Measurements from ENCODE around the gene TNIP2. TPM values are rescaled to one million over a fixed set of nuclear protein-coding genes. Genes with fewer than 3 reads are reported as not detected.

The TNIP2 gene
- total and polyA plus RNA-seq, 2 of the 13 experiments (the other 11 are each of a cell fraction or from before 2014, with no cell fraction given): 25.6 to 38.0 TPM

DNA sequence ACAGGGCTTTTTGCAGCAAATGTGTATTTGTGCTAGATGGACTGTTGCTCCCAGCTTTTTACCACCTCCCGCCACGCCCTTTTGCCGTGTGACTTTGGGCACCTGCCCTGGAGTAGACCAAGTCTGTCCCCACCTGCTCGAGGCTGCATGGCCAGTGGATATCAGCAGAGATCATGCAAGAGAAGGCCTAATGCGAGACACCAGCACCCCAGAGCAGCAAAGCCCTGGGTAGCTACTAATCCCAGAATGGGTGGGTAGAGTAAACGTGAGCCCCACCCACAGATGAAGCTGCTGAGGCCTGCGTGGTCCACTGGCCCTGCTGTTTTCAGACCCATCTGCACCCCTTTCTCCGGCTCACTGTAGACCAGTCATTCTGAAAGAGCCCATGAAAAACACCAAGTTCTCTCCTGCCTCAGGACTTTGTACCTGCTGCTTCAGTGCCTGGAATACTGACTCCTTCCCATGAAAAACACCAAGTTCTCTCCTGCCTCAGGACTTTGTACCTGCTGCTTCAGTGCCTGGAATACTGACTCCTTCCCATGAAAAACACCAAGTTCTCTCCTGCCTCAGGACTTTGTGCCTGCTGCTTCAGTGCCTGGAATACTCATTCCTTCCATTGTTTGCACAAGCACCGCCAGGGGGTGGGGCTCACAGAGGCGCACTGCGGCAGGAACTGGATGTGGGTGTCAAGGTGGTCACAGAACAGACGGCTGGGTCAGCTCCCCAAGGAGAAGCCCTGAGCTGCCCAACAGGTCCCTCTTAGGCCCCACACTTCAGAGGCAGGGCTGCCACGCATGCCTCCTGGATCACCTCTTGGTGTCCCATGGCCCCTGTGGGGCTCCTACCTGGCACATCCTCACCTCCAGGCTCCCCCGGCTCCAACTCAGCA lies 5.1 kb upstream of the TNIP2 start (continued):
- no peak for TF ChIP-seq ZNF280D (CRISPR knock-in tag; IDR thresholded peaks at IDR 0.05)
- TF ChIP-seq KLF6 (CRISPR knock-in tag; IDR thresholded peaks at IDR 0.05): no peak
- TF ChIP-seq, protein P1, sequence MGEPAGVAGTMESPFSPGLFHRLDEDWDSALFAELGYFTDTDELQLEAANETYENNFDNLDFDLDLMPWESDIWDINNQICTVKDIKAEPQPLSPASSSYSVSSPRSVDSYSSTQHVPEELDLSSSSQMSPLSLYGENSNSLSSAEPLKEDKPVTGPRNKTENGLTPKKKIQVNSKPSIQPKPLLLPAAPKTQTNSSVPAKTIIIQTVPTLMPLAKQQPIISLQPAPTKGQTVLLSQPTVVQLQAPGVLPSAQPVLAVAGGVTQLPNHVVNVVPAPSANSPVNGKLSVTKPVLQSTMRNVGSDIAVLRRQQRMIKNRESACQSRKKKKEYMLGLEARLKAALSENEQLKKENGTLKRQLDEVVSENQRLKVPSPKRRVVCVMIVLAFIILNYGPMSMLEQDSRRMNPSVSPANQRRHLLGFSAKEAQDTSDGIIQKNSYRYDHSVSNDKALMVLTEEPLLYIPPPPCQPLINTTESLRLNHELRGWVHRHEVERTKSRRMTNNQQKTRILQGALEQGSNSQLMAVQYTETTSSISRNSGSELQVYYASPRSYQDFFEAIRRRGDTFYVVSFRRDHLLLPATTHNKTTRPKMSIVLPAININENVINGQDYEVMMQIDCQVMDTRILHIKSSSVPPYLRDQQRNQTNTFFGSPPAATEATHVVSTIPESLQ (CRISPR knock-in tag; conservative IDR thresholded peaks at IDR 0.05): no peak
- TF ChIP-seq, protein P2, sequence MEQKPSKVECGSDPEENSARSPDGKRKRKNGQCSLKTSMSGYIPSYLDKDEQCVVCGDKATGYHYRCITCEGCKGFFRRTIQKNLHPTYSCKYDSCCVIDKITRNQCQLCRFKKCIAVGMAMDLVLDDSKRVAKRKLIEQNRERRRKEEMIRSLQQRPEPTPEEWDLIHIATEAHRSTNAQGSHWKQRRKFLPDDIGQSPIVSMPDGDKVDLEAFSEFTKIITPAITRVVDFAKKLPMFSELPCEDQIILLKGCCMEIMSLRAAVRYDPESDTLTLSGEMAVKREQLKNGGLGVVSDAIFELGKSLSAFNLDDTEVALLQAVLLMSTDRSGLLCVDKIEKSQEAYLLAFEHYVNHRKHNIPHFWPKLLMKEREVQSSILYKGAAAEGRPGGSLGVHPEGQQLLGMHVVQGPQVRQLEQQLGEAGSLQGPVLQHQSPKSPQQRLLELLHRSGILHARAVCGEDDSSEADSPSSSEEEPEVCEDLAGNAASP (CRISPR knock-in tag; IDR thresholded peaks at IDR 0.05; ENCODE audit: borderline replicate concordance): peak; percentile 75; the same call in 1 of the 2 replicates
- TF ChIP-seq ZBTB38 (CRISPR knock-in tag; IDR thresholded peaks at IDR 0.05): 0 out of 2 replicates have a peak, but pooled peaks have one; percentile 25
- TF ChIP-seq NFKB2 (CRISPR knock-in tag; IDR thresholded peaks at IDR 0.05; ENCODE audit: borderline replicate concordance): no peak; the same call in 1 of the 2 replicates
- no peak for TF ChIP-seq ZNF749 (CRISPR knock-in tag; IDR thresholded peaks at IDR 0.05; ENCODE audit: borderline replicate concordance)
- TF ChIP-seq NPAS2 (CRISPR knock-in tag; IDR thresholded peaks at IDR 0.05; ENCODE audit: borderline replicate concordance): no peak
- TF ChIP-seq, protein P3, sequence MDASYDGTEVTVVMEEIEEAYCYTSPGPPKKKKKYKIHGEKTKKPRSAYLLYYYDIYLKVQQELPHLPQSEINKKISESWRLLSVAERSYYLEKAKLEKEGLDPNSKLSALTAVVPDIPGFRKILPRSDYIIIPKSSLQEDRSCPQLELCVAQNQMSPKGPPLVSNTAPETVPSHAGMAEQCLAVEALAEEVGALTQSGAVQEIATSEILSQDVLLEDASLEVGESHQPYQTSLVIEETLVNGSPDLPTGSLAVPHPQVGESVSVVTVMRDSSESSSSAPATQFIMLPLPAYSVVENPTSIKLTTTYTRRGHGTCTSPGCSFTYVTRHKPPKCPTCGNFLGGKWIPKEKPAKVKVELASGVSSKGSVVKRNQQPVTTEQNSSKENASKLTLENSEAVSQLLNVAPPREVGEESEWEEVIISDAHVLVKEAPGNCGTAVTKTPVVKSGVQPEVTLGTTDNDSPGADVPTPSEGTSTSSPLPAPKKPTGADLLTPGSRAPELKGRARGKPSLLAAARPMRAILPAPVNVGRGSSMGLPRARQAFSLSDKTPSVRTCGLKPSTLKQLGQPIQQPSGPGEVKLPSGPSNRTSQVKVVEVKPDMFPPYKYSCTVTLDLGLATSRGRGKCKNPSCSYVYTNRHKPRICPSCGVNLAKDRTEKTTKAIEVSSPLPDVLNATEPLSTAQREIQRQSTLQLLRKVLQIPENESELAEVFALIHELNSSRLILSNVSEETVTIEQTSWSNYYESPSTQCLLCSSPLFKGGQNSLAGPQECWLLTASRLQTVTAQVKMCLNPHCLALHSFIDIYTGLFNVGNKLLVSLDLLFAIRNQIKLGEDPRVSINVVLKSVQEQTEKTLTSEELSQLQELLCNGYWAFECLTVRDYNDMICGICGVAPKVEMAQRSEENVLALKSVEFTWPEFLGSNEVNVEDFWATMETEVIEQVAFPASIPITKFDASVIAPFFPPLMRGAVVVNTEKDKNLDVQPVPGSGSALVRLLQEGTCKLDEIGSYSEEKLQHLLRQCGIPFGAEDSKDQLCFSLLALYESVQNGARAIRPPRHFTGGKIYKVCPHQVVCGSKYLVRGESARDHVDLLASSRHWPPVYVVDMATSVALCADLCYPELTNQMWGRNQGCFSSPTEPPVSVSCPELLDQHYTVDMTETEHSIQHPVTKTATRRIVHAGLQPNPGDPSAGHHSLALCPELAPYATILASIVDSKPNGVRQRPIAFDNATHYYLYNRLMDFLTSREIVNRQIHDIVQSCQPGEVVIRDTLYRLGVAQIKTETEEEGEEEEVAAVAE (CRISPR knock-in tag; IDR thresholded peaks at IDR 0.05; ENCODE audit: borderline replicate concordance): no peak; the same call in 1 of the 2 replicates
- no peak for TF ChIP-seq KLF13 (CRISPR knock-in tag; IDR thresholded peaks at IDR 0.05)
- TF ChIP-seq KLF11 (CRISPR knock-in tag; IDR thresholded peaks at IDR 0.05): no peak
- no peak for TF ChIP-seq ZSCAN20 (CRISPR knock-in tag; IDR thresholded peaks at IDR 0.05; ENCODE audit: borderline replicate concordance)
- no peak for TF ChIP-seq PHF5A (CRISPR knock-in tag; IDR thresholded peaks at IDR 0.05; ENCODE audit: low read depth, unreplicated experiment)
- no peak for TF ChIP-seq ZKSCAN5 (CRISPR knock-in tag; IDR thresholded peaks at IDR 0.05)
- peak; percentile 21; the same call in 1 of the 2 replicates for TF ChIP-seq NCOA2 (CRISPR knock-in tag; IDR thresholded peaks at IDR 0.05)
- no peak for TF ChIP-seq ZSCAN30 (CRISPR knock-in tag; IDR thresholded peaks at IDR 0.05)
- TF ChIP-seq ZNF777 (CRISPR knock-in tag; IDR thresholded peaks at IDR 0.05): peak; percentile 89
- no peak for TF ChIP-seq TAF15 (IDR thresholded peaks at IDR 0.05; ENCODE audit: low read depth, low read length, poor library complexity, severe bottlenecking)
